B cell (primary cell): ENCODE results near the gene MAPK8.

ENCODE experiments used
- CTCF ChIP-seq: fragments of 200-600 bp; IDR thresholded peaks from one replicate; pipeline ENCODE4 v1.8.0; 2022; ENCODE audit warnings: antibody characterized with exemption, mild to moderate bottlenecking
- EZH2 ChIP-seq: IDR thresholded peaks from 2 replicates; pipeline ENCODE4 v1.6.1; 2012; ENCODE audit warnings: borderline replicate concordance, low read depth, mild to moderate bottlenecking, moderate library complexity, low read length; ENCODE audit not compliant: insufficient read depth, poor library complexity, severe bottlenecking

- TF ChIP-seq CTCF: no peak
- TF ChIP-seq EZH2: no peak
These were observed 161.2 kb downstream of the MAPK8 start for GRCh38 chr10:48467669-48468068.
